Stimulated activated CD8-positive, alpha-beta memory T cell treated with anti-CD3 and anti-CD28 coated beads, Interleukin-12 subunit alpha, Interleukin-12 subunit beta, amount 100 ng/mL, for 24 hours (primary cell): ENCODE results near the gene TFEB.

Experiments
- DNase-seq: peaks from one replicate; pipeline ENCODE4 v3.0.0-alpha.2; 2020; ENCODE audit errors: extremely low read depth

TFEB gene

GRCh38 chr6:41638935-41639808, 96.2 kb downstream of the TFEB start:
- no peak for DNase-seq

DNA sequence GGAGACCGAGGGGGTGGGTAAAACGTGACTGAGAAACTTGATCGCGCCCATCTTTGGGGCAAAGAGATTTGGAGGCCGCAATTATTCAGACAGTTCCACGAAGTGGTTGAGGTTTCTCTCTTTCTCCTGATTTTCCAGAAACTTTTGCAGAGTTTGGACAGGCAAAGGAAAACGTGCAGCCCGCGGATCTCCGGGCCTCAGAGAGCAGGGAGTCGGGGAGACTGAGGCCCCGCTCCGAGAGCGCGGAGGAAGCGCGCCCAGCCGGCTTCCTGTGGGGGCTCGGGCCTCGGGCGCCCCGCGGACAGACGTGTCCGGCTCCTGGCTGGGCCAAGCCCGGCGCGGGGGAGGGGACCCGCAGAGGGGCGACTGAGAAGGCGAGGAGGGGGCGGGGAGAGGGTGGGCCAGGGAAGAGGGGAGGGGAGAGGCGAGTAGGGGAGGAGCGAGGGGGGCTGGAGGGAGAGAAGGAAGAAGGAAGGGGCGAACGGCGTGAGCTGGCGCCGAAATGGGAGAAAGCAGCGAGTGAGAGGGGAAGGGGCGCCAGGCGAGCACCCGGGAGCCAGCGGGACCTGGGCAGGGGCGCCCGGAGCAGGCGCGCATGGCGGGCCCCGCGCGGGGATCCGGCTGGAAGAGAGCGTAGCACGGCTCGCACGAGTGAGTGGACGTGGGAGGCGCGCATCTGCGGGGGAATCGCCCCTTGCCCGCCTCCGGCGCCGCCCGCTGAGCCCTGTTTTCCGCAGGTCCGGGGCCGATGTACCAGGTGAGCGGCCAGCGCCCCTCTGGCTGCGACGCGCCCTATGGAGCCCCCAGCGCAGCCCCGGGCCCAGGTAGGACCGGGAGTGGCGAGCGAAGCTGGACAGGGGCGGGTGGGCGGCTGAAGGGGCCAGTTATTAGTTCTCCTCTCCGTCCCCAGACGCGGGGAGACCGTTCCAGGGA, 97.1 kb downstream of the TFEB start, which contains the start of gene MDFI:
Gene MDFI, plus strand, starts transcription at position 467 of the 933 bp plus-strand sequence. Its CDS starts 282 bp downstream, at position 749.
- DNase-seq: no peak

- no peak for DNase-seq
Measured at GRCh38 chr6:41637194-41638001, 98.0 kb downstream of the TFEB start.

- DNase-seq: no peak
Measured at GRCh38 chr6:41636833-41637193, 98.6 kb downstream of the TFEB start.

- DNase-seq: no peak
Measured at GRCh38 chr6:41635365-41635764, 100.0 kb downstream of the TFEB start.

DNA sequence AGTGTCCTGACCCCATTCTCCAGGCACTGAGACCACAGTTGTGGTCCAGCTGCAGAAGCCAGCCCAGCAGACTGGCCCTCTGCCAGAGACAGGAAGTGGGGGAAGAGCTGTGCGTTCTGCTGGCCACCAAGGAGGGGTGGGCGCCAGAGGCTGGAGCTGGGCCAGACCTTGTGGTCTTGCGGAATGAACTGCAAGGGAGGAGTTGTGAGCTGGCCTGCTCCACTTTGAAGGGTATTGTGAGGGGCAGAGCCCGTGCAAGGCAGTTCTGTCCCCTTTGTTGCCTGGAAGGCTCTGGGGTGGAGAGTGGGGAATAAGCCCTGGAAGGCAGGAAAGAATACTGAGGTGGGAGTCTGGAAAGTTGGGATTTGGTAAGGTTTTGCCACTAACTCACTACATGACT, 100.8 kb downstream of the TFEB start:
- no peak for DNase-seq
